SW480 (cell line): ENCODE data around the gene GLTP.

Source experiments
- DNase-seq: peaks from one replicate; pipeline ENCODE4 v3.0.0-alpha.2; 2016; ENCODE audit warnings: low spot score

GLTP gene

GRCh38 chr12:109820816-109821381, 59.4 kb downstream of the GLTP start:
- DNase-seq: peak; percentile 69

GRCh38 chr12:109818905-109819500, 61.3 kb downstream of the GLTP start:
- DNase-seq: peak; percentile 30

- no peak for DNase-seq
Measured at GRCh38 chr12:109818253-109818652, 62.1 kb downstream of the GLTP start.

- no peak for DNase-seq
Measured at GRCh38 chr12:109817627-109818231, 62.6 kb downstream of the GLTP start.

GRCh38 chr12:109816870-109817269, 63.5 kb downstream of the GLTP start:
- DNase-seq: no peak

- DNase-seq: no peak
Measured at GRCh38 chr12:109815757-109816617, 64.4 kb downstream of the GLTP start.

GRCh38 chr12:109815225-109815624, 65.1 kb downstream of the GLTP start:
- no peak for DNase-seq

- no peak for DNase-seq
Measured at GRCh38 chr12:109814600-109815150, 65.7 kb downstream of the GLTP start.

- DNase-seq: no peak
Measured at GRCh38 chr12:109813810-109814416, 66.4 kb downstream of the GLTP start.

GRCh38 chr12:109811624-109811995, 68.7 kb downstream of the GLTP start:
- no peak for DNase-seq

- no peak for DNase-seq
Measured at GRCh38 chr12:109810954-109811623, 69.3 kb downstream of the GLTP start.

GRCh38 chr12:109808876-109809646, 71.3 kb downstream of the GLTP start:
- no peak for DNase-seq

- DNase-seq: no peak
Measured at GRCh38 chr12:109807954-109808643, 72.2 kb downstream of the GLTP start.

- DNase-seq: no peak
Measured at GRCh38 chr12:109804820-109805761, 75.2 kb downstream of the GLTP start.

- DNase-seq: no peak
Measured at GRCh38 chr12:109803678-109804077, 76.7 kb downstream of the GLTP start.

GRCh38 chr12:109802828-109803227, 77.5 kb downstream of the GLTP start:
- DNase-seq: no peak
